Measurements from ENCODE around the gene CCDC154. TPM values are rescaled to one million over a fixed set of nuclear protein-coding genes. Genes with fewer than 3 reads are reported as not detected.

The CCDC154 gene
- total and polyA plus RNA-seq, 2 experiments from 2014 or later = 0.31 TPM; not detected in 1

DNA sequence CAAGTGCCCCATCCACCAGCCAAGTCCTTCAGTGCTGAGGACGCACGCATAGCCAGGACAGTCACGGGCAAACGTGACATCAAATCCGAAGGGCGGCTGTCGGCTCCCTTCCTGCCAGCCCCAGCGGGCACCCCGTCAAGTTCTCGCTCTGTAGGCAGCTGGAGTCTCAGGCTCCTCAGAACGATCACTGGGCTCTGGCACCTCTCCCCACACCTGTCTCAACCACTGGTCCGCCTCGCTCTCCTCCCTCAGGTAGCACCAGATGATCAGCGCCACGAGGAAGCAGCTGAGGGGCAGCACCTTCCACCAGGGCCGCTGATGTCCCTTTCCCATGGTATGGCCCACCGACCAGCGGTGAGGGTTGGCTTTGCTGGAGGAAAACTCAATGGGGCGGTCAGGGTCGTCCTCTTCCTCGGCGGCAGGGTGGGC is 24.2 kb downstream of the CCDC154 start (continued):
- no peak for TF ChIP-seq REST (IDR thresholded peaks at IDR 0.05; ENCODE audit: unreplicated experiment)
- TF ChIP-seq CTCF (conservative IDR thresholded peaks at IDR 0.05; ENCODE audit: low read depth in 2 of 2) = no peak
- no peak for TF ChIP-seq POLR2AphosphoS5 (IDR thresholded peaks at IDR 0.05; ENCODE audit: low read depth)
- no peak for TF ChIP-seq ETS1 (IDR thresholded peaks at IDR 0.05)

DNA sequence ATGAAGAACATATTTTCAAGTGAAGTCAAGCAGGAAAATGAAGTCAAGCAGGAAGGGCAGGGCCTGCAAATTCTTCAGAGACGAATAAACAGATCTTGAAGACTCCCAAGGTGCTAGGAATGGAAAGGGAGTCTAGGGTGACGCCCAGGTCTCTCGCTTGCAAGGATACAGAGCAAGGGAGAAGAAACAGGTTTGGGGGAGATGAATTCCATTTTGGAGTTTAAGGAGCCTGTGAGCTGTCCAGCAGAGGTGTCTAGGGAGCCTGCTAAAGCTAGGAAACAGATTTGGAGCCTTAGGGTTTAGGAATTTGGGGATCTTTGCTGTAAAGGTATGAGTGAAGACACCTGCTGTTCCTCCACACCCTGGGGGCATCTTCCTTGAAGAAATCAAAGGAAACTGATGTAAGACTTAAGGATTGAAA is 27.8 kb downstream of the CCDC154 start:
- no peak overlapping the region for H3K4me2 ChIP-seq
- Mint-ChIP-seq H3K36me3 (ENCODE audit: low read depth) (no peaks in the 10 kb centered on the region), H3K9me3 (no peaks in the 10 kb centered on the region), H3K4me3 (no peak overlapping the region), H3K27ac (no peak overlapping the region), H3K4me1 (no peaks in the 10 kb centered on the region), H3K27me3 (ENCODE audit: insufficient read depth, low read depth, poor library complexity) (peaks cover 14% of the 10 kb centered on the region)
- no peak overlapping the region for H2AFZ ChIP-seq
- H3K79me2 ChIP-seq (replicated peaks; ENCODE audit: insufficient read depth) = peaks cover 36% of the 10 kb centered on the region
- no peaks in the 10 kb centered on the region for H3K9me2 ChIP-seq (ENCODE audit: insufficient read depth)
- H3K27me3 ChIP-seq (ENCODE audit: insufficient read depth) = no peaks in the 10 kb centered on the region
- peaks cover 7% of the 10 kb centered on the region; the same call in 1 of the 2 replicates for H3K4me1 ChIP-seq (ENCODE audit: insufficient read depth)
- no peak for DNase-seq (ENCODE audit: low spot score)
- peaks cover 5% of the 10 kb centered on the region; the same call in 1 of the 2 replicates for H4K20me1 ChIP-seq (replicated peaks; ENCODE audit: insufficient read depth)
- no peak for ATAC-seq
- H3K36me3 ChIP-seq (ENCODE audit: insufficient read depth) = no peaks in the 10 kb centered on the region
- peaks cover 12% of the 10 kb centered on the region; the same call in 1 of the 2 replicates for H3F3A ChIP-seq (replicated peaks; ENCODE audit: low read depth)
- no peak overlapping the region for H3K4me3 ChIP-seq
- peak overlapping the region; percentile 18; the same call in 1 of the 2 replicates for H3K27ac ChIP-seq (ENCODE audit: low read depth)
- TF ChIP-seq POLR2AphosphoS5 (IDR thresholded peaks at IDR 0.05; ENCODE audit: low read depth) (no peak), ZNF114 (CRISPR knock-in tag; IDR thresholded peaks at IDR 0.05) (no peak), NANOG (IDR thresholded peaks at IDR 0.05; ENCODE audit: borderline replicate concordance) (no peak), ZNF331 (CRISPR knock-in tag; IDR thresholded peaks at IDR 0.05; ENCODE audit: low read depth) (no peak), ETS1 (IDR thresholded peaks at IDR 0.05) (no peak), EZH2 (IDR thresholded peaks at IDR 0.05; ENCODE audit: low read depth, unreplicated experiment) (no peak)
- TF ChIP-seq, protein P1, sequence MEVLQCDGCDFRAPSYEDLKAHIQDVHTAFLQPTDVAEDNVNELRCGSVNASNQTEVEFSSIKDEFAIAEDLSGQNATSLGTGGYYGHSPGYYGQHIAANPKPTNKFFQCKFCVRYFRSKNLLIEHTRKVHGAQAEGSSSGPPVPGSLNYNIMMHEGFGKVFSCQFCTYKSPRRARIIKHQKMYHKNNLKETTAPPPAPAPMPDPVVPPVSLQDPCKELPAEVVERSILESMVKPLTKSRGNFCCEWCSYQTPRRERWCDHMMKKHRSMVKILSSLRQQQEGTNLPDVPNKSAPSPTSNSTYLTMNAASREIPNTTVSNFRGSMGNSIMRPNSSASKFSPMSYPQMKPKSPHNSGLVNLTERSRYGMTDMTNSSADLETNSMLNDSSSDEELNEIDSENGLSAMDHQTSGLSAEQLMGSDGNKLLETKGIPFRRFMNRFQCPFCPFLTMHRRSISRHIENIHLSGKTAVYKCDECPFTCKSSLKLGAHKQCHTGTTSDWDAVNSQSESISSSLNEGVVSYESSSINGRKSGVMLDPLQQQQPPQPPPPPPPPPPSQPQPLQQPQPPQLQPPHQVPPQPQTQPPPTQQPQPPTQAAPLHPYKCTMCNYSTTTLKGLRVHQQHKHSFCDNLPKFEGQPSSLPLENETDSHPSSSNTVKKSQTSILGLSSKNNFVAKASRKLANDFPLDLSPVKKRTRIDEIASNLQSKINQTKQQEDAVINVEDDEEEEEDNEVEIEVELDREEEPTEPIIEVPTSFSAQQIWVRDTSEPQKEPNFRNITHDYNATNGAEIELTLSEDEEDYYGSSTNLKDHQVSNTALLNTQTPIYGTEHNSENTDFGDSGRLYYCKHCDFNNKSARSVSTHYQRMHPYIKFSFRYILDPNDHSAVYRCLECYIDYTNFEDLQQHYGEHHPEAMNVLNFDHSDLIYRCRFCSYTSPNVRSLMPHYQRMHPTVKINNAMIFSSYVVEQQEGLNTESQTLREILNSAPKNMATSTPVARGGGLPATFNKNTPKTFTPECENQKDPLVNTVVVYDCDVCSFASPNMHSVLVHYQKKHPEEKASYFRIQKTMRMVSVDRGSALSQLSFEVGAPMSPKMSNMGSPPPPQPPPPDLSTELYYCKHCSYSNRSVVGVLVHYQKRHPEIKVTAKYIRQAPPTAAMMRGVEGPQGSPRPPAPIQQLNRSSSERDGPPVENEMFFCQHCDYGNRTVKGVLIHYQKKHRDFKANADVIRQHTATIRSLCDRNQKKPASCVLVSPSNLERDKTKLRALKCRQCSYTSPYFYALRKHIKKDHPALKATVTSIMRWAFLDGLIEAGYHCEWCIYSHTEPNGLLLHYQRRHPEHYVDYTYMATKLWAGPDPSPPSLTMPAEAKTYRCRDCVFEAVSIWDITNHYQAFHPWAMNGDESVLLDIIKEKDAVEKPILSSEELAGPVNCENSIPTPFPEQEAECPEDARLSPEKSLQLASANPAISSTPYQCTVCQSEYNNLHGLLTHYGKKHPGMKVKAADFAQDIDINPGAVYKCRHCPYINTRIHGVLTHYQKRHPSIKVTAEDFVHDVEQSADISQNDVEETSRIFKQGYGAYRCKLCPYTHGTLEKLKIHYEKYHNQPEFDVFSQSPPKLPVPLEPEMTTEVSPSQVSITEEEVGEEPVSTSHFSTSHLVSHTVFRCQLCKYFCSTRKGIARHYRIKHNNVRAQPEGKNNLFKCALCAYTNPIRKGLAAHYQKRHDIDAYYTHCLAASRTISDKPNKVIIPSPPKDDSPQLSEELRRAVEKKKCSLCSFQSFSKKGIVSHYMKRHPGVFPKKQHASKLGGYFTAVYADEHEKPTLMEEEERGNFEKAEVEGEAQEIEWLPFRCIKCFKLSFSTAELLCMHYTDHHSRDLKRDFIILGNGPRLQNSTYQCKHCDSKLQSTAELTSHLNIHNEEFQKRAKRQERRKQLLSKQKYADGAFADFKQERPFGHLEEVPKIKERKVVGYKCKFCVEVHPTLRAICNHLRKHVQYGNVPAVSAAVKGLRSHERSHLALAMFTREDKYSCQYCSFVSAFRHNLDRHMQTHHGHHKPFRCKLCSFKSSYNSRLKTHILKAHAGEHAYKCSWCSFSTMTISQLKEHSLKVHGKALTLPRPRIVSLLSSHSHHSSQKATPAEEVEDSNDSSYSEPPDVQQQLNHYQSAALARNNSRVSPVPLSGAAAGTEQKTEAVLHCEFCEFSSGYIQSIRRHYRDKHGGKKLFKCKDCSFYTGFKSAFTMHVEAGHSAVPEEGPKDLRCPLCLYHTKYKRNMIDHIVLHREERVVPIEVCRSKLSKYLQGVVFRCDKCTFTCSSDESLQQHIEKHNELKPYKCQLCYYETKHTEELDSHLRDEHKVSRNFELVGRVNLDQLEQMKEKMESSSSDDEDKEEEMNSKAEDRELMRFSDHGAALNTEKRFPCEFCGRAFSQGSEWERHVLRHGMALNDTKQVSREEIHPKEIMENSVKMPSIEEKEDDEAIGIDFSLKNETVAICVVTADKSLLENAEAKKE (CRISPR knock-in tag; IDR thresholded peaks at IDR 0.05) = no peak

Data from GM23338 (cell line).